CD4-positive, alpha-beta T cell treated with Interferon gamma for 1 hour (primary cell): ENCODE measurements around the gene POC1A.

Experiments used
- DNase-seq: peaks from one replicate; pipeline ENCODE4 v3.0.0-alpha.2; 2020

Gene POC1A

DNA sequence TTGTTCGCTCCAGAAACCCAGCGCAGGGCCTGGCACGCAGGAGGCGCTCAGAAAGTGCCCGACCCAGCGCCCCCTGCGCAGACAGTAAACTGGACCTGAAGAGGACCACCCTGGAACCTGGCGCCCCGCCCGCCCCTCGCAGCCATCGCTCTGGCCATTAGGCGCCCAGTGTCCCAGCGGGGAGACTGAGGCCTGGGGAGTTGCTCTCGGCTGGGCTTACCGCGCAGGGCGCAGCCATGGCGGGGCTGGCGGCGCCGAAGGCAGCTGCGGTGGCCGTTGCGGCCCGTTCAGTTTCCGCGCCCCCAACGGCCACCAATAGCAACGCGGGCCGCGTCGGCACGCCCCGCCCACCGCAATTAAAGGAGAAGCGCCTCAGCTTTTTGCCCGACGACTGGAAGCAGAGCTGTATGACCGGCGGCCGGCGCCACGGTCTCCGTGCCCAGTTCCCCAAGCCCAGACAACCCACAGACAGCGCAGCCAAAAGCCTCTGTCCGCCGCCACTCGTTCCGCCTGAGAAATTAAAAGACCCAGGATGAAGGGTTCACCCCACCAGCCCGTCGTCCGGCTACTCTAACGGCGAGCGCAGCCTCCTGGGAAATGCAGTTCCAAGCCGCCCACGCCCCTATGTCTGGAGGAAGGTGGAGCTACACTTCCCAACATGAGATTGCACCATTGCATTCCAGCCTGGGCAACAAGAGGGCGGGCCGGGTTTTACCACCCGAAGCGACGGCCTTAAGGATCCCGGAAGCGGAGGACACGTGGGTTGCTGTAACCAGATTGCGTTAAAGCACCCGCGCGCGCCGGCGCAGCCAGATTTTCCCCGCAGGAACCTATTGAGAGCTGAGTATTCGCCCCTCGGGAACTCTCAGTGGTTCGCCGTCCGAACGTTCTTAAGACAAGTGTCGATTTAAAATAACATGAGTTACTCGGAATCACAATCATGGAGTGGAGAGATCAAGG, at the start of gene POC1A:
POC1A (minus strand) TSS at position 289 of the 960 bp plus-strand sequence; CDS start at position 238, 51 bp downstream.
- DNase-seq: peak; percentile 89

- DNase-seq: no peak
Measured at GRCh38 chr3:52203701-52204100, 49.5 kb upstream of the POC1A start.

DNA sequence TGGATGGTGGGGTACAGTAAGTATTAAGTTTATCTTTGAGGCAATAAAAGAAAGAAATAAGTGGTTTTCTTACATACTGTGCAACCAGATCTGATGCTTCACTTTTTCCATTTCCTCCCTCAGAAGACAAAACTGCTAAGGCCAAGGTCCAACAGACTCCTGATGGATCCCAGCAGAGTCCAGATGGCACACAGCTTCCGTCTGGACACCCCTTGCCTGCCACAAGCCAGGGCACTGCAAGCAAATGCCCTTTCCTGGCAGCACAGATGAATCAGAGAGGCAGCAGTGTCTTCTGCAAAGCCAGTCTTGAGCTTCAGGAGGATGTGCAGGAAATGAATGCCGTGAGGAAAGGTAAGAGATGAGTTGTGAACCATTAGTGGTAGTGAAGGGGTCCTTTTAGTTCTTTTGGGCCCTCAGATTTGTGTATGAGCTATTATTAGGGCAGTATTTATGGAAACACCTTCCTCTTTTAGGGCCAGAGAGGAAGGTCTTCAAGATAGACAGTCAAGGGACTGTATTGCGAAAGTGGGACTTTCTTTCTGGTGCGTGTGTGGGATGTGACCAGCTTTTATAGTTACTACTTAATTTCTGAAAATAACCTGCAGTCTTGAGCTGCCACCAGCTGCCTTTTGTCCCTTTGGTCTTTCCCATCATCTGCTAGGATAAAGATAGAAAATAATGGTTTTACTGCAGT, 48.3 kb upstream of the POC1A start:
- DNase-seq: no peak

DNA sequence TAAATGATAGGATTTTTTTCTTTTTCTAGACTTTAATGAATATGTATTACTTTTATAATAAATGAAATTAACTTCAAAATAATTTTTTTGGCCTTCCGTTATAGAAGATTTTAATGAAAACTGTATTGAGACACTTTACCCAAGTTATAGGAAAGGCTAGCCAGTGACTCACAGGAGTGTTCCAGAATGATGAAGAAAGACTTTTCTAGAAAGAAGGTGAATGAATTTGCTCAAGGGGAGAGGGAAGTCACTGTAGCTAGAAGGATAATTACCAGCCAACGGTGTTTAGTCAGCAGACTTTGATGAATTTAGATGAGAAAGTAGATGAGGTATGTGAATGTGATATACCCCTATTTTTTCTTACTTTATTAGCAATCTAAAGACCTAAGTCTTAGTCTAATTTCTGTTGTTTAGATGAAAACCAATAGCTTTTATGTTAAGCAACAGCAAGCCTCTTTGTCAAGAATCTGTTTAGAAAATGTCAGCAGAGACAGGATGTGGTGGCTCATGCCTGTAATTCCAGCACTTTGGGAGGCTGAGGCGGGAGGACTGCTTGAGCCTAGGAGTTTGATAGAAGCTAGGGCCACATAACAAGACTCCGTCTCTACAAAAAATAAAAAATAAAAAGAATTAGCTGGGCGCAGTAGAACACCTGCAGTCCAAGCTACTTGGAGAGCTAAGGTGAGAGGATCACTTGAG, 46.9 kb upstream of the POC1A start:
- no peak for DNase-seq

- no peak for DNase-seq
Measured at GRCh38 chr3:52198643-52199608, 44.7 kb upstream of the POC1A start.

- DNase-seq: peak; percentile 93
Measured at GRCh38 chr3:52197842-52198625, 43.8 kb upstream of the POC1A start, which contains the start of gene ALAS1. Gene ALAS1, plus strand, starts transcription at chr3:52198160. Its CDS starts 1,082 bp downstream, at chr3:52199242.

DNA sequence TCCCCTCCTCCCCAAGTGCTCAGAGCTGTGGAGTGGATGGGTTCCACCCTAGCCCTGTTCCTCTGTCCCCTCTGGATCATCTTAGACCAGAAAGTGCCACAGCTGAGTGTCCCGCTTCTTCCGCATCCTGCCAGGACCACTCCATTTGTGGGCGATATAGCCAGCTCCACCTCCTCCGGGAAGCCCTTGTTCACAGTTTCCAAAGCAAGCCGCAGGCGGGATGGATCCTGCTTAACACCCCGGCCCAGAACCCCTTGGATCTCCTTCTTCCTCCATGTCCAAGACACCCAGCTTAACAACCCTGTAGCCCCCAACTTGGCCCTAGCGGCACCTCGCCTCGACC, 43.2 kb upstream of the POC1A start:
- DNase-seq: no peak

DNA sequence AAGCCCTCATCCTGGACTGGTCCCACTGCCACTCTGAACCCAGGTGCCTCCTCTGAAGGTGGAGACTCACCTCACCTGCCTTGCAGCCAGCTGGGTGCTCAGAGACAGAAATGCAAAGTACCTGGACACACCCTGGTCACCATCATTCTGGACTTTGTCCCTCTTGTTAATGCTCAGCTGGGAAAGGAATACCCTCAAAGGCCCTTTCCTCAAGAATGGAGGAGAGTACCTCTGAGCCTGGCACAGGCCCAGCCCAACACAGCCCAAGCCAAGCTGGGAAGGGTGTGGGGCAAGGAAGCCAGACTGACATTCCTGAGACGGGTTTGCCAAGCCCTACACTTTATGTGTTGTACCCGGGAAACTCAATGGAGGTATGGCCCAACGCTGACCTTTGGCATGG, 42.8 kb upstream of the POC1A start:
- DNase-seq: no peak

DNA sequence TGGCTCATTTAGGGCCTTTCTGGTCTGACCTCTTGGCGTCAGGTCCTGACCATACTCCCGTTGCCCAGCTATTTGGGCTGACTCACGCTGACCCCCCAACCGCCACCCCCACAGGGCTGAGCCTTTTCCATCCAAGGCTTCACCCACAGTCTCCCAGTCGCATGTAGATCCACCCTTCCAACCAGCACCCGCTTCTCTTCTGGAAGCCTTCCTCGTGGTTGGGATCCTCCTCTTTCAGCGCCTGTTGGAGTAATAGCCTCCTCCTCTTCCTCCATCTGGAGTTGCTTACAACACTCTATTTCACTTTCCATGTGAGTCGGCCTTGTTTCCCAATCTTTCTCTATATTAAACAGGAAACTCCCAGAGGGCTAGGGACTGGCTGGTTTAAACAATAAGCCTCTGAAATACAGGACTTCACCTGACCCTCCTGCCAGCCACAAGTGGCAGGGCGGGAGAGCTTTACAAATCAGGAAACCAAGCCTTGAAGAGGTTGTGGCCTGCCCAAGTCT, 41.7 kb upstream of the POC1A start:
- DNase-seq: no peak

- DNase-seq: no peak
Measured at GRCh38 chr3:52195291-52195597, 41.0 kb upstream of the POC1A start.

GRCh38 chr3:52194485-52195290, 40.5 kb upstream of the POC1A start:
- no peak for DNase-seq

DNA sequence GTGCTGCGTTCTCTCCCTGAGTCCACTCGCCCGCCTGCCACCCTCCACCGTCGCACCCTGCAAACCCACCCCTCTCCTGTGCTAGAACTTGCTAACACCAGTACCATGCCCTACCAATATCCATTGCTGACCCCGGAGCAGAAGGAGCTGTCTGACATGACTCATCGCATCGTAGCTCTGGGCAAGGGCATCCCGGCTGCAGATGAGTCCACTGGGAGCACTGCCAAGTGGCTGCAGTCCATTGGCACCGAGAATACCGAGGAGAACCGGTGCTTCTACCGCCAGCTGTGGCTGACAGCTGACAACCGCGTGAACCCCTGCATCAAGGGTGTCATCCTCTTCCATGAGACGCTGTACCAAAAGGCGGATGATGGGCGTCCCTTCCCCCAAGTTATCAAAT, 38.8 kb upstream of the POC1A start:
- no peak for DNase-seq

DNA sequence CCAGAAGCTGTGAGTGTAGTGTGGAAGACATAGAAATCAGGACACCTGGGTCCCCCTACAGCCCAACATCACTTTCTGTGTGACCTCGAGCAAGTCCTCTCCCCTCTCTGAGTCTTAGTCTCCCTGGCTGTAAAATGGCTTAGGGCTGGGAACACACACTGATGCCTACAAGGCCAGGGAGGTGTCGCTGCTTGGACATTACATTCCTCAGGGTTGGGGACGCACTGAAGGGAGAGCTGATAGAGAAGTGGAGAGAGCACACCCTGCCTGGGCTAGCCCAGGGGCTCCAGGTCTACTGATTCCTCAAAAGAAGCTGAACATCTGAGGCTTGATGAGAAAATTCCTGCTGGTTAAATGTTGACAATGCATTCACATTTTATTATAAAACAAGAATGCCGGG, 37.4 kb upstream of the POC1A start:
- DNase-seq: no peak

- no peak for DNase-seq
Measured at GRCh38 chr3:52190294-52191074, 36.3 kb upstream of the POC1A start.

GRCh38 chr3:52188556-52188955, 34.3 kb upstream of the POC1A start:
- no peak for DNase-seq

DNA sequence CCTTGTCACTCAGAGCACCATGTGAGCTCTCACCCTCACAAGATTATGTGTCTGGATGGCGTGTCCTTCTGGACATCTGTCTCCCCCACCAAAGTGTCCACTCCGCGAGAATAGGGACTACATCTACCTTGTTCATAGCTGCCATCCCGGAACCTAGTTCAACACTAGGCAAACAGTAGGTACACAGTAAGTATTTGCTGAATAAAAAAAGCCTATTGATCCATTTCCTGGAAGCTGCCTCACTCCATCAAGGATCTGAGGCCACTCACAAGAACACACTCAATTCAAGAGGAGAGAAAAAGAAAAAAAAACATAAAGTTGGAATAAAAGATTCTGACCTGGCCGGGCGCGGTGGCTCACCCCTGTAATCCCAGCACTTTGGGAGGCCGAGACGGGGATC, 32.5 kb upstream of the POC1A start:
- DNase-seq: no peak

GRCh38 chr3:52185837-52186236, 31.6 kb upstream of the POC1A start:
- DNase-seq: no peak

GRCh38 chr3:52185311-52185710, 31.1 kb upstream of the POC1A start:
- DNase-seq: no peak

GRCh38 chr3:52184690-52185089, 30.5 kb upstream of the POC1A start:
- no peak for DNase-seq
